Ovary (tissue), 9 donors: Measurements from ENCODE around the gene CSF3R. TPM values are rescaled to one million over a fixed set of nuclear protein-coding genes. Genes with fewer than 3 reads are reported as not detected.

Experiments
- DNase-seq, 5 donors: peaks; one replicate each; pipeline ENCODE4 v3.0.0-alpha.2; 2019 to 2020
- H3K27ac ChIP-seq, 2 donors: fragments of 200-600 bp; one replicate each; pipeline versions ENCODE4 v1.5.1 to v1.8.0; 2019 to 2022
- H3K27me3 ChIP-seq: fragments of 200-600 bp; one replicate; pipeline ENCODE4 v1.8.0; 2022
- H3K36me3 ChIP-seq: fragments of 200-600 bp; sonication (generic); one replicate; pipeline ENCODE4 v1.5.1; 2019
- H3K4me1 ChIP-seq: one replicate; pipeline ENCODE4 v1.8.1; 2013; ENCODE audit warnings: mild to moderate bottlenecking, moderate library complexity; ENCODE audit not compliant: insufficient read depth
- H3K4me3 ChIP-seq: fragments of 200-600 bp; sonication (generic); one replicate; pipeline ENCODE4 v1.5.1; 2017
- H3K9me3 ChIP-seq, 2 donors: fragments of 200-600 bp in 1 of 2; sonication (generic) in 1 of 2; one replicate each; pipeline versions ENCODE4 v1.5.1 to v1.8.1; 2013 to 2019; ENCODE audit warnings: mild to moderate bottlenecking in 1 of 2, moderate library complexity in 1 of 2
- CTCF ChIP-seq, 3 donors: fragments of 450-650 bp in 2 of 3; fragments of 200-600 bp in 1 of 3; IDR thresholded peaks; one replicate each; pipeline versions ENCODE4 v1.5.1 to v1.8.0; 2016 to 2022; ENCODE audit warnings: antibody characterized with exemption in 3 of 3, mild to moderate bottlenecking in 1 of 3
- EP300 ChIP-seq: sonication (generic); formaldehyde crosslinking; IDR thresholded peaks from one replicate; pipeline ENCODE4 v1.6.1; 2017; ENCODE audit warnings: antibody characterized with exemption
- POLR2A ChIP-seq: fragments of 450-650 bp; IDR thresholded peaks from one replicate; pipeline ENCODE4 v1.6.1; 2017; ENCODE audit warnings: antibody characterized with exemption, mild to moderate bottlenecking, moderate library complexity
- WGBS, 3 donors: extraction: QIAGEN DNeasy Blood & Tissue Kit in 1 of 3; methylation state at CpG; one replicate each; pipeline versions ENCODE4 v1.1.5 to v1.1.7; 2013 to 2017; 5-methylcytosine and 5-hydroxymethylcytosine counted together
- intact Hi-C, 4 donors: fragments of 100-400 bp; cut with DNase I; formaldehyde crosslinking; loops; one replicate each; pipeline versions ENCODE4 v1.11.0 to v1.15.1; 2022 to 2023
- polyA plus RNA-seq, 2 donors: library from polyadenylated mRNA; stranded (reverse); fragments of 200-250 nt in 1 of 2; fragments of 350-450 nt in 1 of 2; fragmentation: Illumina TruSeq in 1 of 2; extraction: RNeasy Lipid Tissue Mini Kit (QIAGEN cat#74804) in 1 of 2; gene quantifications; one replicate each; pipeline ENCODE4 v1.2.3, GENCODE V29; 2013 to 2014
- total RNA-seq, 7 donors: library from RNA; depleted of rRNA in 2 of 7; stranded (reverse); fragments of >200 nt in 2 of 7; fragmentation: NEBNext Ultra II Directional in 3 of 7; extraction: Animal tissue kit (Norgen Biotek cat#: 25700) in 3 of 7; gene quantifications; one replicate each; pipeline versions ENCODE4 v1.1.0 to v1.2.4, GENCODE V29; 2016 to 2023
- donor health status: DM: no; HTN: no; CAD: no; lungs with moderate emphysema.
- donor health status: DM: no; HTN: no; CAD: no.
- donor health status: Bipolar disorder and iron deficiency.
- donor health status: DM: yes; HTN: yes; CAD: no.
- donor health status: DM: no; HTN: no; CAD: no.
- donor health status: DM: yes; HTN: yes; CAD: no.

CSF3R gene
- total and polyA plus RNA-seq, 9 donors: 1.9 to 5.7 (median 4.7) TPM

DNA sequence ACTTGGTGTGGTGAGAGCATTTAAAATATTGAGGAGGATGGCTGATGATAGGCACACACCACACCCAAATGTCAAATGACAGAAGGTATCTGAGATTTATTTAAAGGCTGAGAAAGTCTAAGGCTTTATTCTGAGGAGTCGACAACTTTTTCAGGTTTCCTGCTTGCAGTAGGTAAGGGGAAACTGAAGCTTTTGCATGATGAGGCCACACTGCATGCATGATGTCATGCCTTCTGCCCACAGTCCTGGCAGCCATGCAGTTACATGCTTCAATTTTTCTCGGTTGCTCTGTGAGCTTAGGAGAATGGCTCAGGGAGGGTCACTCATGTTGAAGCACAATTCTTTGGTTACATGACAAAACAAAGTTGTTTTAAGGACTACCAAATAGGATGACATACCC is 39.4 kb downstream of the CSF3R start:
- H3K27me3 ChIP-seq: no peaks in the 10 kb centered on the region
- no peak overlapping the region for H3K27ac ChIP-seq
- 69 to 83% (median 76%) methylated on average over 2 of the region's 2 CpGs for WGBS, 3 donors
- DNase-seq: no peak
- H3K9me3 ChIP-seq: no peaks in the 10 kb centered on the region
- TF ChIP-seq EP300: no peak
- no peak for TF ChIP-seq CTCF (IDR thresholded peaks at IDR 0.05)
- TF ChIP-seq POLR2A: no peak
- no peaks in the 10 kb centered on the region for H3K4me1 ChIP-seq
- H3K4me3 ChIP-seq: no peak overlapping the region
- intact Hi-C loops: no loop called here
- no peaks in the 10 kb centered on the region for H3K36me3 ChIP-seq

- 88 to 94% (median 90%) methylated on average over 3 of the region's 3 CpGs for WGBS, 3 donors
- intact Hi-C loops: no loop called here
- H3K9me3 ChIP-seq: no peaks in the 10 kb centered on the region
- no peaks in the 10 kb centered on the region for H3K36me3 ChIP-seq
- DNase-seq: no peak
- no peaks in the 10 kb centered on the region for H3K27me3 ChIP-seq
- H3K27ac ChIP-seq: no peak overlapping the region
- H3K4me1 ChIP-seq: no peaks in the 10 kb centered on the region
- TF ChIP-seq POLR2A (no peak), EP300 (no peak), CTCF (IDR thresholded peaks at IDR 0.05) (no peak)
- no peak overlapping the region for H3K4me3 ChIP-seq
These were observed 40.4 kb downstream of the CSF3R start for GRCh38 chr1:36442337-36442736.

DNA sequence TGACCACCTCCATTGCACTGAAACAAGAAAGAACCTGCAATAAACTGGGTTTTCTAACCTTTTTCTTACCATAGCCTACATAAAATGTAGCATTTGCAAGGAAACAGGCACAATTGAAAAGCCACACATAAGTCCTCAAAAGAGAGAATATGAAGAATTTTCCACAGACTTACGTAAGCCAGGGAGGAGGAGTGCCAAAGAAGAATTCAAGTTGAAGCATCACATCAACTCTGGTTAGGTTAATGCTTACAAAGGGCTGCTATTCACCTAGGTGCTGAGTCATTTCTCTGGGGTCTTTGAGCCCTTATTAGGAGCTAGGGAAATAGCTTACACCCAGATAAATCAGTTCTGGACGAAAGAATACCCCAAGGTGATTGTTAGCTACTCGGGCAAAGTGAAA is 42.1 kb downstream of the CSF3R start:
- Histone ChIP-seq H3K27ac (no peak overlapping the region), H3K36me3 (no peaks in the 10 kb centered on the region), H3K4me1 (no peaks in the 10 kb centered on the region), H3K9me3 (no peaks in the 10 kb centered on the region), H3K4me3 (no peak overlapping the region), H3K27me3 (no peaks in the 10 kb centered on the region)
- 88 to 90% (median 88%) methylated on average over 3 of the region's 3 CpGs for WGBS, 3 donors
- DNase-seq: no peak
- intact Hi-C loops: no loop called here
- TF ChIP-seq POLR2A (no peak), EP300 (no peak), CTCF (IDR thresholded peaks at IDR 0.05) (no peak)

DNA sequence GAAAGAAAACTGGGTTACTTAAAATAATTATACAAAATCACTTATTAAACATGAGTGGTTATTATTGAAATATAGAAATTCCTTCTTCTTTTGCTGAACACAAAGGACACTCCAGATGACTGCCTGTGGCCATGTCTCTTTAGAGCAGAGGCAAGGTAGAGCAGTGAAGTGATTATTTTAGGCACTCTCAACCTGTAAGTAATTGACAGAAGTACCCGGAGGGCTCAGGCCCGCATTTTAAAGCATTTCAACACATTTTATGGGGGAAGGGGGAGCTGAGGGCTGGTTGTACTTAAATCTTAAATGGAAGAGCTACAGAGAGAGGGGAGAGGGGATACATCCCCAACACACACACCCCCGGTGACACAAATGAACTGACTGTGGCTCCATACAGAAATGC is 42.7 kb downstream of the CSF3R start:
- 60 to 79% (median 77%) methylated on average over 3 of the region's 3 CpGs for WGBS, 3 donors
- H3K36me3 ChIP-seq: no peaks in the 10 kb centered on the region
- H3K9me3 ChIP-seq: no peaks in the 10 kb centered on the region
- TF ChIP-seq EP300 (no peak), CTCF (IDR thresholded peaks at IDR 0.05) (no peak), POLR2A (no peak)
- H3K27me3 ChIP-seq: no peaks in the 10 kb centered on the region
- no peak for DNase-seq
- no peak overlapping the region for H3K4me3 ChIP-seq
- intact Hi-C loops: no loop called here
- H3K4me1 ChIP-seq: no peaks in the 10 kb centered on the region
- no peak overlapping the region for H3K27ac ChIP-seq

DNA sequence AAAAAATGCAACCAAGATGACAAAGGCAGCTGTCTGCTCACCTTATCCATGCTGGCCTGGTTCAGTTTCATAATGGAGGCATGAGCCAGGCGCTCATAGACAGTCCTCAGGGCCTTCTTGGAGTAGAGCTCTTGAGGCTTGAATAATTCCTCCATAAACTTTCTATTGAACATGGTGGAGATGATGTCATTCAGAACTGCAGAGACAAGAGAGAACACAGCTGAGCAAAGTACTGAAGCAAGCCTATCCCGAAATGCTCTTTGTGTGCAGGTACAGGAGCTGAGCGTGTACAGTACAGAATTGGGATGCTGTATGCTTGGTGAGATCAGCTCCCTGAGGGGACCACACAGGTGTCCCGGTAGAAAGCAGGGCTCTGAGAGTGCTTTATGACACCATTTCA is 44.0 kb downstream of the CSF3R start:
- intact Hi-C loops: no loop called here
- H3K4me1 ChIP-seq: no peaks in the 10 kb centered on the region

More for the DNA sequence above, 44.0 kb downstream of the CSF3R start:
- DNase-seq: no peak
- TF ChIP-seq EP300 (no peak), POLR2A (no peak), CTCF (IDR thresholded peaks at IDR 0.05) (no peak)
- H3K36me3 ChIP-seq: no peaks in the 10 kb centered on the region
- H3K4me3 ChIP-seq: no peak overlapping the region
- H3K27ac ChIP-seq: no peak overlapping the region
- 92 to 95% (median 93%) methylated on average over 4 of the region's 4 CpGs for WGBS, 3 donors
- H3K27me3 ChIP-seq: no peaks in the 10 kb centered on the region
- no peaks in the 10 kb centered on the region for H3K9me3 ChIP-seq
